CD4-positive, alpha-beta T cell (primary cell): Measurements from ENCODE around the gene CASZ1. TPM values are rescaled to one million over a fixed set of nuclear protein-coding genes. Genes with fewer than 3 reads are reported as not detected.

Experiments used
- ATAC-seq: fragments of 200-7000 bp; cut with Tn5 transposase; one replicate; pipeline ENCODE4 v1.10.0; 2022; ENCODE audit warnings: mild to moderate bottlenecking; ENCODE audit not compliant: poor library complexity
- CTCF ChIA-PET: fragments of 350-600 bp; sonication (Branson Sonifier 250); formaldehyde crosslinking; loops from one replicate; lab custom pipeline; 2021; ENCODE audit warnings: antibody characterized with exemption, inconsistent platforms; lab: Charles Lee
- POLR2A ChIA-PET: fragments of 350-600 bp; sonication (Branson Sonifier 250); formaldehyde crosslinking; loops from one replicate; lab custom pipeline; 2021; ENCODE audit warnings: antibody characterized with exemption, inconsistent platforms; lab: Charles Lee
- DNase-seq, 14 experiments: peaks; one replicate each; pipeline ENCODE4 v3.0.0-alpha.2; 2013 to 2020; ENCODE audit warnings: mixed read lengths in 2 of 14
- H3K27ac ChIP-seq, 2 donors: one replicate each; pipeline versions ENCODE4 v1.5.1 to v1.7.0; 2013; ENCODE audit warnings: low read length in 2 of 2, low read depth in 1 of 2, mild to moderate bottlenecking in 1 of 2
- H3K27me3 ChIP-seq, 2 experiments: 1 replicate in 1 of 2; 2 replicates in 1 of 2; pipeline versions ENCODE4 v1.6.1 to v1.7.0; 2013; ENCODE audit warnings: low read length in 2 of 2, control low read depth in 1 of 2, mild to moderate bottlenecking in 1 of 2, moderate library complexity in 1 of 2; ENCODE audit not compliant: insufficient read depth in 2 of 2, control insufficient read depth in 1 of 2
- H3K36me3 ChIP-seq: one replicate; pipeline ENCODE4 v1.6.1; 2013; ENCODE audit warnings: low read length, control low read depth; ENCODE audit not compliant: insufficient read depth
- H3K4me1 ChIP-seq: one replicate; pipeline ENCODE4 v1.6.1; 2013; ENCODE audit warnings: low read length, control low read depth; ENCODE audit not compliant: insufficient read depth
- H3K4me3 ChIP-seq: one replicate; pipeline ENCODE4 v1.5.1; 2013; ENCODE audit warnings: mild to moderate bottlenecking, low read length, moderate library complexity
- H3K9me3 ChIP-seq, 2 experiments: 1 replicate in 1 of 2; 2 replicates in 1 of 2; pipeline versions ENCODE4 v1.6.1 to v1.7.0; 2013; ENCODE audit warnings: low read length in 2 of 2, mild to moderate bottlenecking in 2 of 2, control low read depth in 1 of 2, moderate library complexity in 1 of 2; ENCODE audit not compliant: control insufficient read depth in 1 of 2, insufficient read depth in 1 of 2
- H3K27ac Mint-ChIP-seq: one replicate; pipeline ENCODE4 v1.8.0; 2020; ENCODE audit warnings: mixed read lengths
- H3K27me3 Mint-ChIP-seq: one replicate; pipeline ENCODE4 v1.8.0; 2021; ENCODE audit warnings: mixed read lengths
- H3K36me3 Mint-ChIP-seq: one replicate; pipeline ENCODE4 v1.8.0; 2021; ENCODE audit warnings: low read depth, mixed read lengths
- H3K4me1 Mint-ChIP-seq: one replicate; pipeline ENCODE4 v1.8.0; 2021; ENCODE audit warnings: low read depth, mixed read lengths
- H3K4me3 Mint-ChIP-seq: one replicate; pipeline ENCODE4 v1.8.0; 2020; ENCODE audit warnings: mild to moderate bottlenecking, mixed read lengths
- H3K9me3 Mint-ChIP-seq: one replicate; pipeline ENCODE4 v1.8.0; 2020; ENCODE audit warnings: mixed read lengths
- intact Hi-C, 2 experiments: fragments of 100-400 bp; cut with DNase I in 1 of 2; cut with micrococcal nuclease in 1 of 2; formaldehyde crosslinking; loops; one replicate each; pipeline versions ENCODE4 v1.15.1 to v1.9.0; 2023 to 2025; cut with DNase I, micrococcal nuclease
- total RNA-seq, 174 experiments: library from RNA in 2 of 174; stranded (reverse) in 2 of 174; gene quantifications; one replicate each; pipeline ENCODE4 v1.2.3 and lab custom pipeline; 2021 to 2026
- TF ChIP-seq, protein P1 (sequence below): fragments of 200-600 bp; IDR thresholded peaks from one replicate; pipeline ENCODE4 v1.8.0; 2022; ENCODE audit warnings: antibody characterized with exemption, mild to moderate bottlenecking

Gene CASZ1
- total RNA-seq, 2 experiments from 2014 or later = 21.8 to 22.8 TPM

- ATAC-seq (no peak), DNase-seq (no peak)
- Mint-ChIP-seq H3K4me3 (no peak overlapping the region), H3K4me1 (no peaks in the 10 kb centered on the region), H3K27ac (no peak overlapping the region), H3K36me3 (peaks cover 61% of the 10 kb centered on the region), H3K27me3 (no peaks in the 10 kb centered on the region), H3K9me3 (no peaks in the 10 kb centered on the region)
- Histone ChIP-seq H3K27ac (no peak overlapping the region), H3K4me3 (no peak overlapping the region), H3K9me3 (no peaks in the 10 kb centered on the region), H3K36me3 (peaks cover 3% of the 10 kb centered on the region), H3K27me3 (no peaks in the 10 kb centered on the region), H3K4me1 (no peaks in the 10 kb centered on the region)
- ChIA-PET CTCF (no interaction called here), POLR2A (no interaction called here)
- intact Hi-C loops = no loop called here
- TF ChIP-seq, protein P1, sequence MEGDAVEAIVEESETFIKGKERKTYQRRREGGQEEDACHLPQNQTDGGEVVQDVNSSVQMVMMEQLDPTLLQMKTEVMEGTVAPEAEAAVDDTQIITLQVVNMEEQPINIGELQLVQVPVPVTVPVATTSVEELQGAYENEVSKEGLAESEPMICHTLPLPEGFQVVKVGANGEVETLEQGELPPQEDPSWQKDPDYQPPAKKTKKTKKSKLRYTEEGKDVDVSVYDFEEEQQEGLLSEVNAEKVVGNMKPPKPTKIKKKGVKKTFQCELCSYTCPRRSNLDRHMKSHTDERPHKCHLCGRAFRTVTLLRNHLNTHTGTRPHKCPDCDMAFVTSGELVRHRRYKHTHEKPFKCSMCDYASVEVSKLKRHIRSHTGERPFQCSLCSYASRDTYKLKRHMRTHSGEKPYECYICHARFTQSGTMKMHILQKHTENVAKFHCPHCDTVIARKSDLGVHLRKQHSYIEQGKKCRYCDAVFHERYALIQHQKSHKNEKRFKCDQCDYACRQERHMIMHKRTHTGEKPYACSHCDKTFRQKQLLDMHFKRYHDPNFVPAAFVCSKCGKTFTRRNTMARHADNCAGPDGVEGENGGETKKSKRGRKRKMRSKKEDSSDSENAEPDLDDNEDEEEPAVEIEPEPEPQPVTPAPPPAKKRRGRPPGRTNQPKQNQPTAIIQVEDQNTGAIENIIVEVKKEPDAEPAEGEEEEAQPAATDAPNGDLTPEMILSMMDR = no peak
These were observed 190.4 kb downstream of the CASZ1 start for GRCh38 chr1:10606064-10606463.

DNA sequence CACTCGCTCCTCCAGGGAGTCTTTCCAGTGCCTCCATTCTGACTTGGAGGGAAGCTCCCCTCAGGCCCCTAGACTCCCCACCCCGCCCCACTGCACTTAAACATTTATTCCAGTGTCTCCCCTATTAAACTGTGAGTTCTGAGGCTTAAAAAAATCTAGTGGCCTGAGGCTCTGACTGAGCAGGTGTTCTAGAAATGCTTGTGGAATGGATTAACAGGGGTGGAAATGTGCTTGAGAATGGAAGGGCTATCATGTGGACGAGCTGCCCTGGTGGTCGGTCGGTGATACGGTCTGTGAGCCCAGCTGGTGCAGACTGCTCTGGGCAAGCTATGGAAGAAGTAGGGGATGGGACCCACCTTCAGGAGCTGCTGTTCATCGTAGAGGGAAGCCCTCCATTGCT lies 191.5 kb downstream of the CASZ1 start:
- H3K9me3 Mint-ChIP-seq = no peaks in the 10 kb centered on the region
- no peak overlapping the region for H3K4me3 ChIP-seq
- no peak for DNase-seq
- no peaks in the 10 kb centered on the region for H3K4me1 ChIP-seq
- H3K36me3 Mint-ChIP-seq = peaks cover 61% of the 10 kb centered on the region
- intact Hi-C loops = no loop called here
- CTCF ChIA-PET = no interaction called here
- POLR2A ChIA-PET = no interaction called here
- no peak for ATAC-seq
- H3K27me3 Mint-ChIP-seq = no peaks in the 10 kb centered on the region
- TF ChIP-seq, protein P1 = no peak
- no peak overlapping the region for H3K4me3 Mint-ChIP-seq
- no peak overlapping the region for H3K27ac ChIP-seq
- H3K27ac Mint-ChIP-seq = no peak overlapping the region
- H3K36me3 ChIP-seq = peaks cover 3% of the 10 kb centered on the region
- no peaks in the 10 kb centered on the region for H3K4me1 Mint-ChIP-seq
- H3K27me3 ChIP-seq = no peaks in the 10 kb centered on the region
- no peaks in the 10 kb centered on the region for H3K9me3 ChIP-seq

DNA sequence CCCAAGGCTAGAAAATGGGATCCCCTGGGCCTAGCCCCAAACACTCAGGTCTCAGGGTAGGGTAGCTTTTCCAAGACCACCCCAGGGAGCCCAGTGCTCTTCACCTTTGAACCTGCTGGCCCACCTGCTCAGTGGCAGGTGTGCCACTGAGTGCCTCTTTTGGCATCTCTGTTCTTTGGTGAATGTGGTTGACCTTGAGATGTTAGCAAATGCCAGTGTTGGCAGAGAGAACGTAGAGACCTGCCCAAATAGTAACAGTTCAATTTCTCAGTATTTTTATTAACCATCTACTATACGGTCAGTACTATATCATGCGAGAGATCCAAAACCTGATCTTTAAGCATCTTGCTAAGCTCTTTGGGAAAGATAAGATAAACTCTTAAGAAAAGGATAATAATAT lies 193.5 kb downstream of the CASZ1 start:
- ATAC-seq = no peak

More for the DNA sequence above, 193.5 kb downstream of the CASZ1 start:
- Histone ChIP-seq H3K27me3 (no peaks in the 10 kb centered on the region), H3K4me1 (no peaks in the 10 kb centered on the region), H3K9me3 (no peaks in the 10 kb centered on the region), H3K36me3 (peaks cover 4% of the 10 kb centered on the region), H3K4me3 (no peak overlapping the region), H3K27ac (no peak overlapping the region)
- no peak overlapping the region for H3K4me3 Mint-ChIP-seq
- TF ChIP-seq, protein P1 = no peak
- no peaks in the 10 kb centered on the region for H3K9me3 Mint-ChIP-seq
- no peak overlapping the region for H3K27ac Mint-ChIP-seq
- no peaks in the 10 kb centered on the region for H3K27me3 Mint-ChIP-seq
- H3K4me1 Mint-ChIP-seq = no peaks in the 10 kb centered on the region
- intact Hi-C loops = no loop called here
- no peak for DNase-seq
- peaks cover 73% of the 10 kb centered on the region for H3K36me3 Mint-ChIP-seq
- ChIA-PET POLR2A (no interaction called here), CTCF (no interaction called here)
